ENCODE measurements around the gene NRN1.
"Not testable (repeated sequence)": the region's sequence is repeated elsewhere in the genome, so short reads cannot be mapped to it uniquely, and the experiment has no call there.

Gene NRN1

GRCh38 chr6:5981126-5982026 lies 25.3 kb downstream of the NRN1 start:
- no peak for DNase-seq

- no peak for DNase-seq
These were observed 26.9 kb downstream of the NRN1 start for GRCh38 chr6:5979650-5980420.

GRCh38 chr6:5976811-5977210 lies 29.9 kb downstream of the NRN1 start:
- no peak for DNase-seq

- DNase-seq: no peak
These were observed 37.6 kb downstream of the NRN1 start for GRCh38 chr6:5968817-5969734.

- DNase-seq: not testable (repeated sequence)
These were observed 38.7 kb downstream of the NRN1 start for GRCh38 chr6:5968036-5968435.

GRCh38 chr6:5967594-5967993 lies 39.1 kb downstream of the NRN1 start:
- no peak for DNase-seq

GRCh38 chr6:5962794-5963193 lies 43.9 kb downstream of the NRN1 start:
- DNase-seq: no peak

- no peak for DNase-seq
These were observed 44.9 kb downstream of the NRN1 start for GRCh38 chr6:5961836-5962235.

- DNase-seq: no peak
These were observed 46.3 kb downstream of the NRN1 start for GRCh38 chr6:5960456-5960855.

- DNase-seq: no peak
These were observed 47.8 kb downstream of the NRN1 start for GRCh38 chr6:5958921-5959320.

GRCh38 chr6:5956939-5957338 lies 49.8 kb downstream of the NRN1 start:
- DNase-seq: no peak

GRCh38 chr6:5950361-5950785 lies 56.4 kb downstream of the NRN1 start:
- DNase-seq: no peak
